T-helper 1 cell treated with Interleukin-12 subunit alpha and Interleukin-12 subunit beta and Interleukin-4 antibody, amounts not matched to agents 30 ng/mL and 1 ng/mL, for 36 hours (primary cell): Measurements from ENCODE around the gene APLP1. TPM values are rescaled to one million over a fixed set of nuclear protein-coding genes. Genes with fewer than 3 reads are reported as not detected.

Experiments
- total RNA-seq: library from RNA; stranded (reverse); gene quantifications from 2 replicates; pipeline ENCODE4 v1.2.3, GENCODE V29; 2022

Gene APLP1
- total RNA-seq, 1 donor from 2014 or later: 3.6 TPM

Other genes starting within 250 kb of the APLP1 start
- 112 and 114 TPM in 2 replicates for gene RBM42, start 239.5 kb upstream of the APLP1 start, total RNA-seq
- 0.59 TPM in 1 of 2 replicates, not detected in the other for gene ETV2, start 226.8 kb upstream of the APLP1 start, total RNA-seq
- 450 and 452 TPM in 2 replicates for gene COX6B1, start 220.3 kb upstream of the APLP1 start, total RNA-seq
- 0.27 and 0.56 TPM in 2 replicates for gene UPK1A, start 202.1 kb upstream of the APLP1 start, total RNA-seq
- 54.9 and 59.2 TPM in 2 replicates for gene ZBTB32, start 164.0 kb upstream of the APLP1 start, total RNA-seq
- gene KMT2B, start 150.6 kb upstream of the APLP1 start, total RNA-seq: 64.0 and 72.8 TPM in 2 replicates
- gene IGFLR1, start 126.1 kb upstream of the APLP1 start, total RNA-seq: 88.5 and 88.8 TPM in 2 replicates
- gene U2AF1L4, start 123.2 kb upstream of the APLP1 start, total RNA-seq: 33.7 and 35.2 TPM in 2 replicates
- gene PSENEN, start 122.9 kb upstream of the APLP1 start, total RNA-seq: 55.7 and 63.1 TPM in 2 replicates
- gene LIN37, start 120.0 kb upstream of the APLP1 start, total RNA-seq: 15.0 and 15.5 TPM in 2 replicates
- gene HSPB6, start 111.5 kb upstream of the APLP1 start, total RNA-seq: not detected in 2 replicates
- gene PROSER3, start 110.4 kb upstream of the APLP1 start, total RNA-seq: 51.4 and 55.9 TPM in 2 replicates
- 43.7 and 55.9 TPM in 2 replicates for gene ARHGAP33, start 93.0 kb upstream of the APLP1 start, total RNA-seq
- gene PRODH2, start 55.7 kb upstream of the APLP1 start, total RNA-seq: not detected in 2 replicates
- gene NPHS1, start 16.1 kb upstream of the APLP1 start, total RNA-seq: not detected in 2 replicates
- gene KIRREL2, start 11.7 kb upstream of the APLP1 start, total RNA-seq: 3.0 and 3.3 TPM in 2 replicates
- gene NFKBID, start 32.0 kb downstream of the APLP1 start, total RNA-seq: 54.0 and 63.1 TPM in 2 replicates
- 101 and 108 TPM in 2 replicates for gene HCST, start 34.0 kb downstream of the APLP1 start, total RNA-seq
- gene TYROBP, start 39.7 kb downstream of the APLP1 start, total RNA-seq: not detected in 2 replicates
- gene LRFN3, start 67.8 kb downstream of the APLP1 start, total RNA-seq: 13.1 and 14.7 TPM in 2 replicates
- gene SDHAF1, start 126.6 kb downstream of the APLP1 start, total RNA-seq: 16.8 and 17.4 TPM in 2 replicates
- 2.6 and 2.7 TPM in 2 replicates for gene SYNE4, start 140.2 kb downstream of the APLP1 start, total RNA-seq
- gene ALKBH6, start 145.6 kb downstream of the APLP1 start, total RNA-seq: 49.1 and 52.2 TPM in 2 replicates
- gene CLIP3, start 164.3 kb downstream of the APLP1 start, total RNA-seq: 3.4 and 3.8 TPM in 2 replicates
- gene THAP8, start 185.7 kb downstream of the APLP1 start, total RNA-seq: 2.6 and 3.5 TPM in 2 replicates
- gene WDR62, start 186.3 kb downstream of the APLP1 start, total RNA-seq: 20.3 and 21.7 TPM in 2 replicates
- not detected in 2 replicates for gene OVOL3, start 242.6 kb downstream of the APLP1 start, total RNA-seq
- gene POLR2I, start 246.3 kb downstream of the APLP1 start, total RNA-seq: 47.8 and 53.4 TPM in 2 replicates
- gene TBCB, start 246.9 kb downstream of the APLP1 start, total RNA-seq: 198 and 205 TPM in 2 replicates